Endothelial cell of umbilical vein (primary cell): Measurements from ENCODE around the gene GAS7.

Source experiments
- EZH2 ChIP-seq: IDR thresholded peaks from 2 replicates; pipeline ENCODE4 v1.6.1; 2012; ENCODE audit warnings: borderline replicate concordance, low read depth, mild to moderate bottlenecking, moderate library complexity, low read length, inconsistent platforms; ENCODE audit not compliant: severe bottlenecking
- FOS ChIP-seq: IDR thresholded peaks from 2 replicates; pipeline ENCODE4 v1.6.1; 2011; ENCODE audit warnings: mild to moderate bottlenecking, low read length, moderate library complexity, borderline replicate concordance; ENCODE audit not compliant: insufficient read depth
- GATA2 ChIP-seq: IDR thresholded peaks from 2 replicates; pipeline ENCODE4 v1.7.0; 2011; ENCODE audit warnings: low read depth, mild to moderate bottlenecking, moderate library complexity, mixed read lengths, low read length; ENCODE audit not compliant: insufficient read length, insufficient read depth
- JUN ChIP-seq: IDR thresholded peaks from 2 replicates; pipeline ENCODE4 v1.6.1; 2011; ENCODE audit warnings: borderline replicate concordance, low read depth; ENCODE audit not compliant: insufficient read length, insufficient read depth
- MAX ChIP-seq: IDR thresholded peaks from 2 replicates; pipeline ENCODE4 v1.6.1; 2011; ENCODE audit not compliant: insufficient read depth, insufficient read length
- MYC ChIP-seq: IDR thresholded peaks from one replicate; pipeline ENCODE4 v1.6.1; 2011; ENCODE audit warnings: mild to moderate bottlenecking, low read depth, low read length
- POLR2A ChIP-seq: IDR thresholded peaks from 2 replicates; pipeline ENCODE4 v1.6.1; 2012; ENCODE audit warnings: low read depth, mild to moderate bottlenecking, control low read depth, low read length
- POLR2AphosphoS5 ChIP-seq: IDR thresholded peaks from 2 replicates; pipeline ENCODE4 v1.6.1; 2012; ENCODE audit warnings: low read depth, mild to moderate bottlenecking, control low read depth, low read length, moderate library complexity; ENCODE audit not compliant: insufficient read depth
- TF ChIP-seq, protein P1 (sequence below), 2 donors: IDR thresholded peaks; 1 replicate in 1 of 2; 2 replicates in 1 of 2; pipeline ENCODE4 v1.5.1; 2011; ENCODE audit warnings: low read length in 2 of 2, mild to moderate bottlenecking in 2 of 2, moderate library complexity in 2 of 2, control low read depth in 1 of 2, inconsistent platforms in 1 of 2, low read depth in 1 of 2; ENCODE audit not compliant: insufficient read depth in 1 of 2; ENCODE audit errors: extremely low read depth in 1 of 2

- TF ChIP-seq, protein P1, sequence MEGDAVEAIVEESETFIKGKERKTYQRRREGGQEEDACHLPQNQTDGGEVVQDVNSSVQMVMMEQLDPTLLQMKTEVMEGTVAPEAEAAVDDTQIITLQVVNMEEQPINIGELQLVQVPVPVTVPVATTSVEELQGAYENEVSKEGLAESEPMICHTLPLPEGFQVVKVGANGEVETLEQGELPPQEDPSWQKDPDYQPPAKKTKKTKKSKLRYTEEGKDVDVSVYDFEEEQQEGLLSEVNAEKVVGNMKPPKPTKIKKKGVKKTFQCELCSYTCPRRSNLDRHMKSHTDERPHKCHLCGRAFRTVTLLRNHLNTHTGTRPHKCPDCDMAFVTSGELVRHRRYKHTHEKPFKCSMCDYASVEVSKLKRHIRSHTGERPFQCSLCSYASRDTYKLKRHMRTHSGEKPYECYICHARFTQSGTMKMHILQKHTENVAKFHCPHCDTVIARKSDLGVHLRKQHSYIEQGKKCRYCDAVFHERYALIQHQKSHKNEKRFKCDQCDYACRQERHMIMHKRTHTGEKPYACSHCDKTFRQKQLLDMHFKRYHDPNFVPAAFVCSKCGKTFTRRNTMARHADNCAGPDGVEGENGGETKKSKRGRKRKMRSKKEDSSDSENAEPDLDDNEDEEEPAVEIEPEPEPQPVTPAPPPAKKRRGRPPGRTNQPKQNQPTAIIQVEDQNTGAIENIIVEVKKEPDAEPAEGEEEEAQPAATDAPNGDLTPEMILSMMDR (IDR thresholded peaks at IDR 0.05; ENCODE audit: extremely low read depth in 1 of 2, insufficient read depth in 1 of 2, low read depth in 1 of 2, low read length in 2 of 2): no peak
- TF ChIP-seq POLR2A (no peak), MAX (no peak), POLR2AphosphoS5 (no peak), JUN (no peak), EZH2 (no peak), MYC (no peak), FOS (no peak), GATA2 (no peak)
Measured at GRCh38 chr17:9941305-9941704, 257.1 kb downstream of the GAS7 start.
